Thyroid gland (tissue), 4 donors: Measurements from ENCODE around the gene KCNIP4. TPM values are rescaled to one million over a fixed set of nuclear protein-coding genes. Genes with fewer than 3 reads are reported as not detected.
"Not testable (repeated sequence)": the region's sequence is repeated elsewhere in the genome, so short reads cannot be mapped to it uniquely, and the experiment has no call there.

Experiments used
- DNase-seq, 2 donors: peaks; one replicate each; pipeline ENCODE4 v3.0.0-alpha.2; 2019
- H3K27ac ChIP-seq, 3 donors: fragments of 200-600 bp; sonication (generic); 1 replicate in 2 of 3; 2 replicates in 1 of 3; pipeline ENCODE4 v1.5.1; 2016 to 2019; ENCODE audit warnings: mild to moderate bottlenecking in 1 of 3, moderate library complexity in 1 of 3
- H3K27me3 ChIP-seq: fragments of 200-600 bp; sonication (generic); one replicate; pipeline ENCODE4 v1.5.1; 2019
- H3K36me3 ChIP-seq, 2 donors: fragments of 200-600 bp; sonication (generic); one replicate each; pipeline ENCODE4 v1.5.1; 2016 to 2019
- H3K4me1 ChIP-seq, 2 donors: fragments of 200-600 bp; sonication (generic); one replicate each; pipeline ENCODE4 v1.5.1; 2017 to 2019
- H3K4me3 ChIP-seq, 3 donors: fragments of 200-600 bp; sonication (generic); replicated peaks in 1 of 3; 1 replicate in 2 of 3; 2 replicates in 1 of 3; pipeline ENCODE4 v1.5.1; 2016; ENCODE audit warnings: mild to moderate bottlenecking in 1 of 3
- H3K9me3 ChIP-seq: fragments of 200-600 bp; sonication (generic); one replicate; pipeline ENCODE4 v1.5.1; 2017
- CTCF ChIP-seq, 6 experiments: fragments of 200-600 bp in 3 of 6; fragments of 450-650 bp in 3 of 6; sonication (generic) in 3 of 6; IDR thresholded peaks; one replicate each; pipeline ENCODE4 v1.5.1; 2016 to 2019; ENCODE audit warnings: antibody characterized with exemption in 6 of 6, mild to moderate bottlenecking in 2 of 6, inconsistent platforms in 1 of 6, moderate library complexity in 1 of 6
- POLR2A ChIP-seq, 2 donors: fragments of 450-650 bp; IDR thresholded peaks; one replicate each; pipeline ENCODE4 v1.6.1; 2017; ENCODE audit warnings: antibody characterized with exemption in 2 of 2, mild to moderate bottlenecking in 2 of 2, moderate library complexity in 1 of 2
- WGBS, 2 donors: methylation state at CpG; one replicate each; pipeline ENCODE4 v1.1.5; 2017; 5-methylcytosine and 5-hydroxymethylcytosine counted together
- intact Hi-C: fragments of 100-400 bp; cut with DNase I; formaldehyde crosslinking; loops from one replicate; pipeline ENCODE4 v1.15.1; 2023
- total RNA-seq, 4 donors: library from RNA; depleted of rRNA; stranded (reverse); fragments of >200 nt; gene quantifications; one replicate each; pipeline ENCODE4 v1.2.3, GENCODE V29; 2016

KCNIP4 gene
- total RNA-seq, 4 donors from 2014 or later = 2.0 to 6.6 (median 4.4) TPM

- Histone ChIP-seq H3K9me3 (no peaks in the 10 kb centered on the region), H3K4me3 (no peak overlapping the region), H3K4me1 (no peaks in the 10 kb centered on the region), H3K27me3 (no peaks in the 10 kb centered on the region), H3K36me3 (no peaks in the 10 kb centered on the region), H3K27ac (no peak overlapping the region)
- no peak for TF ChIP-seq CTCF (IDR thresholded peaks at IDR 0.05)
- TF ChIP-seq POLR2A (IDR thresholded peaks at IDR 0.05) = no peak
- WGBS, 2 donors = 90 to 95% methylated on average over 1 of the region's 1 CpG
- no peak for DNase-seq
- intact Hi-C loops = no loop called here
These were observed 1142.9 kb downstream of the KCNIP4 start for GRCh38 chr4:20805716-20806115.

- Histone ChIP-seq H3K9me3 (no peaks in the 10 kb centered on the region), H3K27ac (no peak overlapping the region), H3K36me3 (no peaks in the 10 kb centered on the region), H3K4me1 (no peaks in the 10 kb centered on the region), H3K4me3 (no peak overlapping the region), H3K27me3 (no peaks in the 10 kb centered on the region)
- TF ChIP-seq POLR2A (IDR thresholded peaks at IDR 0.05) (no peak), CTCF (IDR thresholded peaks at IDR 0.05) (no peak)
- WGBS, 2 donors = 81 to 92% methylated on average over 2 of the region's 2 CpGs
- intact Hi-C loops = no loop called here
- DNase-seq = no peak
These were observed 1160.5 kb downstream of the KCNIP4 start for GRCh38 chr4:20787940-20788665.

GRCh38 chr4:20783134-20783533, 1165.4 kb downstream of the KCNIP4 start:
- H3K9me3 ChIP-seq, H3K36me3 ChIP-seq, H3K27me3 ChIP-seq, H3K4me3 ChIP-seq, intact Hi-C loops, DNase-seq, H3K27ac ChIP-seq, H3K4me1 ChIP-seq: not testable (repeated sequence)
- WGBS, 2 donors = 84 to 92% methylated on average over 1 of the region's 1 CpG

GRCh38 chr4:20778896-20779295, 1169.7 kb downstream of the KCNIP4 start:
- no peak for TF ChIP-seq POLR2A (IDR thresholded peaks at IDR 0.05)
- no peak for TF ChIP-seq CTCF (IDR thresholded peaks at IDR 0.05)
- no peak for DNase-seq
- intact Hi-C loops = loop anchor here (10.0 kb wide), 2 partner anchors 356 to 686 kb away; no protein-coding TSS in a partner anchor
- H3K27ac ChIP-seq = no peak overlapping the region
- no peak overlapping the region for H3K4me3 ChIP-seq
- no peaks in the 10 kb centered on the region for H3K9me3 ChIP-seq
- WGBS, 2 donors = 77 to 80% methylated on average over 1 of the region's 1 CpG
- H3K4me1 ChIP-seq = no peaks in the 10 kb centered on the region
- no peaks in the 10 kb centered on the region for H3K36me3 ChIP-seq
- H3K27me3 ChIP-seq = no peaks in the 10 kb centered on the region

GRCh38 chr4:20773144-20773997, 1175.2 kb downstream of the KCNIP4 start:
- intact Hi-C loops = loop anchor here (10.0 kb wide), 2 partner anchors 361 to 691 kb away; no protein-coding TSS in a partner anchor
- Histone ChIP-seq H3K27me3 (no peaks in the 10 kb centered on the region), H3K9me3 (no peaks in the 10 kb centered on the region), H3K27ac (no peak overlapping the region), H3K36me3 (no peaks in the 10 kb centered on the region), H3K4me1 (no peaks in the 10 kb centered on the region), H3K4me3 (no peak overlapping the region)
- TF ChIP-seq POLR2A (IDR thresholded peaks at IDR 0.05) (no peak), CTCF (IDR thresholded peaks at IDR 0.05) (peak in 5 of 6 experiments; percentile 39 to 71 (median 63))
- WGBS, 2 donors = 20 to 23% methylated on average over 14 of the region's 14 CpGs
- DNase-seq = peak; percentile 41 to 56
